Stimulated activated CD4-positive, alpha-beta T cell treated with anti-CD3 and anti-CD28 coated beads, Interleukin-1b, Interleukin-23, amount 100 ng/mL, for 24 hours (primary cell): Measurements from ENCODE around the gene SIM1.

Experiments
- DNase-seq, 4 experiments: peaks; one replicate each; pipeline ENCODE4 v3.0.0-alpha.2; 2020; ENCODE audit warnings: low read depth in 4 of 4, low spot score in 1 of 4

Gene SIM1

DNA sequence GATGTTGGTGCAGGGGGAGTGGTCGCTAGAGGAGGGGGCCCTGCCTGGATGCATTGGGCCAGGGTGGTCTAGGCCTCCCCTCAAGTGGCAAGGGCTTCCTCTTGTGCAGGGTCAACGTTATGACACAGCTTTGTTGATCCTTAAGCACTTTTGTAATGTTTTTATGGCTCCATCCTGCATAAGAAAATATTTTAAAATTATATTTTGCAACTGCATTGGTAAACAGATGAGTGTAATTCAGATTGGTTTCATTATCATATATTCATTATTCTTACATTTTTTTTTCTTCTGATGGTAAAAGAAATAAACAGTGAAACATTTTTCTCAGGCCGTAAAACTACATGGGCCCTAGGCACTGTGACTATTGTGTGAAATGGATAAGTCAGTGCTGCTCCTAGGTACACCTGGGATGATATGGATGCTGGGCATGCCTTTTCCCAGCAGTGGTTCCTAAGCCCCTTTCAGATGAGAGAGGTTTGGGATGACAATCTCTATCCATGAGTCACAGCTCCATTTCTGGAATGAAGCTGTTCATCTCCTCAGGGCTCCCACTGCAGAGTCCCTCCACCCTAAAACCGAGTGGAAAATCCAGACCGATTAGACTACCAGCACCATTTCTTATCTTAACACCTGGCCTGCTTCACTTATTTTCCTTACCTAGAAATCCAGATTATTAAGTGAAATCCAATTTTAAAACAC lies 5.8 kb upstream of the SIM1 start:
- no peak for DNase-seq

DNA sequence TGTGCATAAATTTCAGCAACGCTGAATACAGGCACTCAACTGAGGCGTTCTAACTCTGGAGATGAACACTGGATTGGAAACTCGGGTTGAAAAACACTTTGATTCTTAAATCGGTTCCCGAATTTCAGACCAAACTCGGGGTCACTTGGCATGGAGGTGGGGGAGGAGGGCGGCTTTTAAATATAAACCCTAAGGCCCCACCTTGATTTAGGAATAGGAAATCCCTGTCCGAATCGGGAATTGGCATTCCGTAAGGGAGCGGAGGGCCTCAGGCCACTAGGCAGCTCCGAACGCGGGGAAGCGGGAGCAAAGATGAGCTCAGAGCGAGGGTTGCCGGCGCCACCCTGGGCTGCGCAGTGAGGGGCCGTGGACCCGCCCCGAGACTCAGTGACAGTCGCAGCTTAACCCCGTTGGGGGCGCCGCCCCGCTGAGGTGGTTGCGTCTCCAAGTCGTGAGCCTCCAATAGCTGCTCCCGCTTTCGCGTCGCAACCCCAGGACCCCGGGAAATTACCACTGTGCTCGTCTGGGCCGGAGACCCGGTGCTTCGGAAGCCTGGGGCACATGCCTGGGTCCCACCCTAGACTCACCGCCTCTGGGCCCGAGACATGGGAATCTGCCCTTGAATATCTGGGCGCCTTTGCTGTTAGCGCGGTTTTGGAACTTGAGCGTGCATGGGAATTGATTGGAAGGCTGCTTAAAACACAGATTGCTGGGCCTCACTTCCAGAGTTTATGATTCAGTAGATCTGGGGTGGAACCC lies 4.6 kb upstream of the SIM1 start:
- DNase-seq, result no peak

DNA sequence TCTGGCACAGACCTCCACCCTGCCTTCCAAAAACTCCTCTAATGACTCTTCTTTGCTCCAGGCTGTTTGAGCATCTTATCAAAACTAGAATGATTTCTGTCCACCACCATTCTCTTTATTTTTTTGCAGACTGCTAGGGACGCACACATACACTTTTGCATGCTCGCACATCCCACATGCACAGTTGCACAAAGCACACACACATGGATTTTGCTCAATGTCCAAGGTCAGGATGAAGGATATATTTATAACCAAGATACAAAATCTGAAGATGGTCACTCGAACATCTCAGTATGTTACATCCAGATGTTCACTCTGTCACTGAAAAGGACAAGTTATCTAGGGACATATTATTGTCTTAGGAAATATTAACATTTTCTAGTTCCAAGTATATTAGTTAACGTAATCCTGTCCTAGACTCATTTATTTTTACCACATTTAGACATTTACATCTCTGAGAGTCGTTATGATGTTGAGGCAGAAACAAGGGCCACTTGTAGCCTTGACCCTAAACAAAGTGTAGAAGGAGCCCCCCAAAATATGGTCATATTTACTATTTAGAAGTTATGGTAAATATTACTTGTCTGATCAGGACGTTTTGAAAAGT lies 3.4 kb upstream of the SIM1 start:
- no peak for DNase-seq

DNA sequence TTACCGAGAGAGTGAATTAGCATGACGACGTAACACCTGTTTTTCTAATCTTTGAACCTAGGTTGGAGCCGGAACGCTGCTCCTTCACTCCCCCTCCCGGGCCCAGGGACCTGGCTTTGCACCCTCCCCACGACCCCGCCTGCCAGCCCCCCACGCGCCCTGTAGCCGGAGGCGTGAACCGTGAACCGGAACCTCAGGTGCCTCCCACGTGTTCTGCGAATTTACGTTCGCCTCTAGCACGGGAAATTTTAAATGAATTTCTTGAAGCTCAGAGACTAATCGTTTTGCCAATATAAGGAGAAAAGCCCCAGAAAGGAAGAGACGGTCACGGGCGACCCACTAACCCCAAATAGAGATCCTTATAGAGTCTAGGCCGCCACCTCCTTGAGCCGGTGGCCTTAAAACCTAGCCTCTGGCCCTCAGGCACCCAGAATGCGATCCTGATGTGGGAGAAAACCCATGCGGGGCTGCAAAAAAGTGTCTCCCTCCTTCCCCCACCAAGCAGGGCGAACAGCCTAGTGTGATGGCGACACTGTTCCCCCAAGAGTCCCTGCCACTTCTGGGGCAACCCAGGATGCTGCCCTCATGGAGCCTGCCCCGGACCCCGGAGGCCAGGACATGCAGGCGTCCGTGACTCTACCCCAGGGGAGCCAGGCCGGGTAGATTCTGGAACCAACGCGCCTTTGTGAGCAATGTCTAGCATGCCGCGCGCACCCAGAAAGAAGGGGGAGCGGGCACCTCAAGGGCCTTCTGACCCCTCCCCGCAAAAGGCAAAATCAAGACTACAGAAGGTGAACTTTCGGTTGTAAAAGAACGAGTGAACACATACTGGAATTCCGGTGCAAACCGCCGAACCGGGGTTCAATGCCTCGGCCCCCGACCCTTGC lies 2.7 kb upstream of the SIM1 start:
- no peak for DNase-seq

GRCh38 chr6:100466410-100467128 lies 1.8 kb upstream of the SIM1 start:
- no peak for DNase-seq

DNA sequence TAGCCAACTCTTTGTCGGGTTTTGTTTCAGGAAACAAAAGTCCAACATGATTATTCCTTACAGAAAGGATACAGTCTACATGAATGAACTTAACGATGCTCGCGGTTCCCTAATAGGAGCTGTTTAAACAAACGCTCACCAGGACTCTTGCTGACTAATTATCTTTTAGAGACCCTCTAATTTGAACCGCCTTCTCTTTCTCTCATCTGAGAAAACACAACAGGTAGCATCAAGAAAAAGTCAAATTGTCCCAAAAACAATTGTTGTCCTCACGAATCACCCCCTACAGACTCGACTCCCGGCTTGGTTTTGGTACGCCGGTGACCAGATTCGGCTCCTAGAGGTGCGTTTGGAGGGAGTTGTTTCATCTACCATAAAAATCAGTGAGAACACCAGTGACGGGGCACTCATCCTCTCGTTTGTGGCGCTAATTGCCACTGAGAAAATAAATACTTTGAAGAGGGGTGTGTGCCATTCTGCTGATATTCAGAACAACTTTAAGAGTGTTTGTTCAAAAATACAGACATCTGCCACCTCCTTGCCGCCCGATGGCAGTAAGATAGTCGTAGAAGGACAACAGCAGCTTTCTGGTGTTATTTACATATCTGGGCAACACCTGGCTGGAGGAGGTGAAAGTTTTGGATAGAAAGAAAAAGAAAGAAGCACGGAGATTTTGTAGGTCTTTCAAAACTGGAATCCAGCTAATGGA lies 1.1 kb upstream of the SIM1 start:
- DNase-seq, result no peak

DNA sequence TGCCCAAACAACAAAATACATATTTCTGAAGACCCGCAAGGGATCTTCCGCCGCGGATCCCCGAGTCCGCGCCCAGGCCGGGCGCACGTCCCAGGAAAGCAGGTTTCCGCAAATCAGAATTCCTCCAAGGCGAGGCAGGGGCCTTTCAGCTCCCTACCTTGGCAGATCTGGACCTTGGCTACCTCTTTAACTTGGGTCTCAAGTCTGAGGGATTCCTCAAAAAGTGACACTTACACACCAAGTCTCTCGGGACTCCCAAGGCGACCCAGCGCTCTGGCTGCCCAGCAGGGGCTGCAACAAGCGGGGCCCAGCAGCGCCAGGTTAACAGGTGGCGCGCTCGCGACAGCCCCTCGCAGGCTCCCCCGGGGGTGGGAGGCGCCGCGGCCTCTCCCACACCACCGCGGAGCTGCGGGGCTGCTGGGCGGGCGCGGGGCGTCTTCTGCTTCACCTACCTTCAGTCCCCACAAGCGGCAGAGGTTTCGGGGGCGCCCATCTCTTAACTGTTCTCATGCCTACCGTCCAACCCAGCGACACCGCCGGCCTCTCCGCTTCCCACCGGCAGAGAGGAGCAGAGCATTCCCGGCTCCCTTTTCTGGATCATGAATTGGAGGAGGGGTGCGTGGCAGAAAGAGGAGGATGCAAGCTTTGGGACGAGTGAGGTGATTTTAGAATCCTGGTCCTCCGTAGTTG lies 414 bp downstream of the SIM1 start:
- no peak for DNase-seq

DNA sequence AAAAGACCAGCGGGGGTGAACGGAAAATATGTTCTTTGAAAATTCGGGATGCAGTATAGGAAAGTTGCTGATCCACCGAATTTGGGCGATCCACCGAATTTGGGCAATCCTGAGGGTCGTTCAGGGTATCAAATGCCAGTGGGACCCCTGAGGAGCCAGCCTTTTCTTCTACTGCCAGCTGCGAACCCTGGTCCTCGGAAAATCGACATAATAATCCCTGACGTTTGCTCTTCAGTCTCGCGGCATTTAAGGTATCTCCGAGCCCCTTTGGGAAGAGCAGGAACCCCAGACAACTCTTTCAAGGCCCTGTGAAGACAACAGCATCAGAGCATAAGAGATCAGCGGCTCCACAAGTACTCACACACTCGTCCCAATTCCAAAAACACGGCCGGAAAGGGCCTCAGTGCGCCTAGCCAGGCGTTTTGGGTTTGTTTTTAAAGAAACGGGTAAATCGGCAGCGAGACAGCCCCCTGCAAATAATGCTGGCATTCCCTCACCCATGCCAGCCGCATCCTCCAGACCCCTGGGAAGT lies 1.0 kb downstream of the SIM1 start:
- no peak for DNase-seq

- no peak for DNase-seq
These were observed 1.8 kb downstream of the SIM1 start for GRCh38 chr6:100462706-100463629.

DNA sequence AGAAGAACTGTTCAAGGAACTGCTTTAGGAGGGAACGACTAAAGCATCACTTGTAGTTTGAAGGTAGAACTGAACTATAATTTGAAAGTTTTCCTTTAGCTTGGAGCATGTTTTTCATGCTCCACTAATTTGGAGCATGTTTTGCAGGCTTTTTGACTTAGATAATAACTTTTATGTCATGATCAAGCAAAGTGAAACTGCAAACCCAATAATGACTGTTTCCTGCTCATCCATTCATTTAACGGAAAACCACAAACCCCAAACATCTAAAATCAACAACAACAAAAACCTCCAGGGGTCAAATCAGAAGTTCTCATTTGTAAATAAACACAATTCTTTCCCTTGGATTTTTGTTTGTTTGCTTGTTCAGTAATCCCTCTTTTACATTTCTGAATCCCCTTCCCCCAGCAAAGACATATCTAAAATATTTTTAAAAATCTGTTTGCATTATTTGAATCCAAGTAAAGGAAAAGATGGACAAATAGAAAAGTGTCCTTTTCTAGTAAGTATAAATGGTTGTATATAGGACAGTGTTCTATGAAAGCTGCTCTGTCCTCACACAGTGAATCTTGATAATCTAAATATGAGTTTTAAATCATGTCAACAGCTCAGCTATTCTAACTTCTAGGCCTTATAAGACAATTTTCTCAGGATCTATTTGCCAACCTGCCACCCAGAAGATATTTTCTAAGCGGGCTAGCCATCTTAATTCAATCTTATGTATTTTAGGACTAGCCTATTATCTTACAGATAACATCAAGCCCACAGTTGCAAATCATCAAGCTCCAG lies 2.6 kb downstream of the SIM1 start:
- no peak for DNase-seq

DNA sequence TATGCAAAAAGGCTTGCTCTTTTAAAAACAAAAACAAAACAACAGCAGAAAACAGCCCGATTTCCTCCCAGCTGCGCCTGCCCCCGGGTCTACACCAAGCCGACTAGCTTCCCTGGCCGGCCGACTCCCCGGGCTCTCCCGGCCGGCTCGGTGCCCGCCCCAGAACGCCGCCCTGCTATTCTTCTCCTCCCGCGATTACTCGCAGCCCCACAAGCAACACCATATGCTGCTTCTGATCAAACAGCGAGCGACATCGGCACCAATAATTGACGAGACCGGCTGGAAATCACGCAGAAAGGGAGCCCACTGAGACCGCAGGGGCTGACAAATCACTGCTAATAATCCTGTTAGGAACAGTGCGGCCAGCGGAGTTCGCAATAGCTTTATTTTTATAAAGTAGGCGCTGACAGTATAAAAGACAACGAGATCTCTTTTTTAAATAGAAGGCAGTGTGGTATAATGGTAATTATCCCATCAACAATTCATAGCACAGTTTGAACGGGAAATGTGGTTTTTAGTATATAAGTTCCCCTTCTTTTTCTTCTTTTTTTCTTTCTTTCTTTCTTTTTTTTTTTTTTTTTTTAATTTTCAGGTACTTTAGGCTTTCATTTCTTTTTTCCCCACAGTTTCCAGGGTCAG lies 3.3 kb downstream of the SIM1 start:
- DNase-seq, result no peak

DNA sequence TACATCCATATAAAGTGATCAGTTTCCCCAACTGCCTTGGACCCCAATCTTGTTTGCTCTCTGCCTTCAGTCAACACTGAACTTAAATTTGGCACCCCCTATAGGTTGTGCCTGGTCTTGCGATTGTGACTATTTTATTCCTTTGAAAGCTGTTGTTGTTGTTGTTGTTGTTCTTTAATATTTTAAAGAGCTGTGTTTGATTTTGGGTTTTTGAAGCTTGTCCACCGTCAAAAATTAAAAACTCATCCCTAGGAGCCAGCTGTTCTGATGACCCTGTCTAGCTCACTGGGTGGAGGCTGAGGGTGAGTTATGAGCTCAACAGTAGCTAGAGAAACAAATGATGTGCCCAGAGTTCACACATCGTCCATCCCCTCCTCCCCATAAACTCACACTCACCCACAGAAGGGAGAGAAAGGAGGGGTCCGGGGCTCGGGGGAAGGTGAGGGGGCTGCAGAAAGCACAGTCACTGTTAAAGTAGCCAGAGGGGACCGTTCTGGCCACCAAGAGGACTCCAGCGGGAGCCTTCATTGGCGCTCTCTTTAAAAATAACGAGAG lies 4.0 kb downstream of the SIM1 start:
- no peak for DNase-seq

DNA sequence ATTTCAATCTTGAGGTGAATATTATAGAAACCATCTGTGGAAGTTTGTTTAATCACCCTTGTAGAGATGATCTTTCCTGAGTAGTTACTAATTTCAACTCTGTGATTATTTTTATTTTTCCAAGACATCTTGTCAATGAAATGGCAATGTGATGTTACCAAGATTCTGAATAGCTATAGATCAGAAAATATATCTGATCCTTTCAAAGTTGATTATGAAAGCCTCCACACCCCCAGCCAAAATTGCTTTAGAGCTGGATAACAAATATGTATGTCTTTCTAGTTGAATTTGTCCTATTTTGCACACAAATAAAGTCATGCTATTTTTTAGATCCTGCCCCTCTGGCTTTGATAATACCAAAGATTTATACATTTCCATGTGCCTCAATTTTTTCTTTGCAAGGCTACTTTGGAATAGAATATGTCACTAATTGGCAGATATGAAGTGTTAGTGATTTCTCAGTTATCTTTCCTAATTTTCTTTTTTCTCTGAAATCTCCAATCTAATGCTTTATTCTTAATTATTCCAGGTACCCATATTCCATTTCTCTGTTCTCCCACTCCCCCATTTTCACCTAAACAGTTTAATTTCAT lies 5.0 kb downstream of the SIM1 start:
- no peak for DNase-seq

- DNase-seq, result no peak
These were observed 5.7 kb downstream of the SIM1 start for GRCh38 chr6:100458841-100459591.

GRCh38 chr6:100457311-100457990 lies 7.3 kb downstream of the SIM1 start:
- DNase-seq, result no peak
